H9 (cell line): ENCODE results near the gene CDKL4. TPM values are rescaled to one million over a fixed set of nuclear protein-coding genes. Genes with fewer than 3 reads are reported as not detected.
"Not testable (repeated sequence)": the region's sequence is repeated elsewhere in the genome, so short reads cannot be mapped to it uniquely, and the experiment has no call there.

Source experiments
- DNase-seq: peaks from one replicate; pipeline ENCODE4 v3.0.0-alpha.2; 2017
- H2AFZ ChIP-seq: one replicate; pipeline ENCODE4 v1.6.1; 2013; ENCODE audit warnings: mild to moderate bottlenecking, low read length, control low read depth, moderate library complexity
- H2AK5ac ChIP-seq: 2 replicates; pipeline ENCODE4 v1.6.1; 2013; ENCODE audit warnings: low read length, control low read depth, mixed read lengths; ENCODE audit not compliant: insufficient read length
- H2BK120ac ChIP-seq: one replicate; pipeline ENCODE4 v1.6.1; 2013; ENCODE audit warnings: low read depth, mild to moderate bottlenecking, low read length, control low read depth, inconsistent platforms; ENCODE audit not compliant: poor library complexity, severe bottlenecking
- H2BK12ac ChIP-seq: 2 replicates; pipeline ENCODE4 v1.6.1; 2013; ENCODE audit warnings: low read length, control low read depth, mixed read lengths, low read depth; ENCODE audit not compliant: insufficient read length
- H2BK15ac ChIP-seq: 2 replicates; pipeline ENCODE4 v1.6.1; 2013; ENCODE audit warnings: low read depth, low read length, control low read depth
- H2BK20ac ChIP-seq: one replicate; pipeline ENCODE4 v1.6.1; 2013; ENCODE audit warnings: low read depth, mild to moderate bottlenecking, low read length, control low read depth, inconsistent platforms; ENCODE audit not compliant: poor library complexity, severe bottlenecking
- H2BK5ac ChIP-seq: 2 replicates; pipeline ENCODE4 v1.6.1; 2013; ENCODE audit warnings: low read length, control low read depth, mixed read lengths; ENCODE audit not compliant: insufficient read length
- H3K14ac ChIP-seq: 2 replicates; pipeline ENCODE4 v1.6.1; 2013; ENCODE audit warnings: low read length, control low read depth; ENCODE audit not compliant: insufficient read depth
- H3K18ac ChIP-seq: 2 replicates; pipeline ENCODE4 v1.6.1; 2013; ENCODE audit warnings: low read depth, mild to moderate bottlenecking, mixed read lengths, low read length, control low read depth; ENCODE audit not compliant: insufficient read length
- H3K23ac ChIP-seq: 2 replicates; pipeline ENCODE4 v1.6.1; 2013; ENCODE audit warnings: low read length, control low read depth, mixed read lengths, low read depth; ENCODE audit not compliant: insufficient read length
- H3K23me2 ChIP-seq: 2 replicates; pipeline ENCODE4 v1.6.1; 2013; ENCODE audit warnings: low read depth, mild to moderate bottlenecking, mixed read lengths, low read length, control low read depth; ENCODE audit not compliant: insufficient read length, poor library complexity, severe bottlenecking
- H3K27ac ChIP-seq: 2 replicates; pipeline ENCODE4 v1.5.1; 2013; ENCODE audit warnings: low read length, control low read depth, mixed read lengths, low read depth; ENCODE audit not compliant: insufficient read length
- H3K27me3 ChIP-seq: 2 replicates; pipeline ENCODE4 v1.6.1; 2013; ENCODE audit warnings: low read length, control low read depth, inconsistent platforms; ENCODE audit not compliant: insufficient read depth
- H3K4ac ChIP-seq: 2 replicates; pipeline ENCODE4 v1.6.1; 2013; ENCODE audit warnings: low read depth, mild to moderate bottlenecking, control low read depth, inconsistent platforms, low read length, moderate library complexity
- H3K4me1 ChIP-seq: 2 replicates; pipeline ENCODE4 v1.6.1; 2013; ENCODE audit warnings: low read length, control low read depth, inconsistent platforms; ENCODE audit not compliant: insufficient read depth
- H3K4me2 ChIP-seq: 2 replicates; pipeline ENCODE4 v1.6.1; 2013; ENCODE audit warnings: low read length, control low read depth, mixed read lengths; ENCODE audit not compliant: insufficient read length, insufficient read depth
- H3K56ac ChIP-seq: 2 replicates; pipeline ENCODE4 v1.6.1; 2013; ENCODE audit warnings: low read depth, mild to moderate bottlenecking, mixed read lengths, low read length, control low read depth; ENCODE audit not compliant: insufficient read length
- H3K79me1 ChIP-seq: 2 replicates; pipeline ENCODE4 v1.6.1; 2013; ENCODE audit warnings: low read depth, mild to moderate bottlenecking, moderate library complexity, low read length, control low read depth, inconsistent platforms; ENCODE audit not compliant: insufficient read depth, poor library complexity, severe bottlenecking
- H3K79me2 ChIP-seq: 2 replicates; pipeline ENCODE4 v1.6.1; 2013; ENCODE audit warnings: low read length, control low read depth, inconsistent platforms; ENCODE audit not compliant: insufficient read depth
- H3K9ac ChIP-seq: 2 replicates; pipeline ENCODE4 v1.6.1; 2013; ENCODE audit warnings: low read length, control low read depth, mixed read lengths; ENCODE audit not compliant: insufficient read length; ENCODE audit errors: extremely low read depth
- H3K9me3 ChIP-seq: one replicate; pipeline ENCODE4 v1.6.1; 2013; ENCODE audit warnings: low read depth, low read length, inconsistent platforms; ENCODE audit not compliant: control insufficient read depth
- H3T11ph ChIP-seq: one replicate; pipeline ENCODE4 v1.6.1; 2013; ENCODE audit warnings: mild to moderate bottlenecking, low read length, control low read depth, inconsistent platforms
- H4K20me1 ChIP-seq: one replicate; pipeline ENCODE4 v1.6.1; 2013; ENCODE audit not compliant: control insufficient read depth, insufficient read length, insufficient read depth
- H4K5ac ChIP-seq: 2 replicates; pipeline ENCODE4 v1.6.1; 2013; ENCODE audit warnings: low read depth, mild to moderate bottlenecking, mixed read lengths, low read length, control low read depth; ENCODE audit not compliant: insufficient read length
- H4K8ac ChIP-seq: replicated peaks from 2 replicates; pipeline ENCODE4 v1.6.1; 2013; ENCODE audit warnings: low read length, control low read depth, mixed read lengths, low read depth; ENCODE audit not compliant: insufficient read length
- H4K91ac ChIP-seq: 2 replicates; pipeline ENCODE4 v1.6.1; 2013; ENCODE audit warnings: low read depth, mild to moderate bottlenecking, moderate library complexity, mixed read lengths, low read length, control low read depth; ENCODE audit not compliant: insufficient read length
- H3K27ac Mint-ChIP-seq, 3 experiments: 2 replicates in 2 of 3; 3 replicates in 1 of 3; pipeline ENCODE4 v1.8.0; 2020 to 2021; ENCODE audit warnings: mixed read lengths in 3 of 3, mild to moderate bottlenecking in 1 of 3, moderate library complexity in 1 of 3
- H3K27me3 Mint-ChIP-seq: 2 replicates; pipeline ENCODE4 v1.8.0; 2021; ENCODE audit warnings: low read depth, mild to moderate bottlenecking, moderate library complexity, mixed read lengths
- H3K36me3 Mint-ChIP-seq, 3 experiments: 2 replicates in 2 of 3; 3 replicates in 1 of 3; pipeline ENCODE4 v1.8.0; 2020 to 2021; ENCODE audit warnings: low read depth in 3 of 3, mixed read lengths in 3 of 3; ENCODE audit not compliant: insufficient read depth in 1 of 3
- H3K4me1 Mint-ChIP-seq, 2 experiments: 2 replicates each; pipeline ENCODE4 v1.8.0; 2020; ENCODE audit warnings: mixed read lengths in 2 of 2
- H3K4me3 Mint-ChIP-seq, 2 experiments: 2 replicates in 1 of 2; 3 replicates in 1 of 2; pipeline ENCODE4 v1.8.0; 2020 to 2021; ENCODE audit warnings: mild to moderate bottlenecking in 2 of 2, mixed read lengths in 2 of 2, moderate library complexity in 1 of 2
- H3K9me3 Mint-ChIP-seq, 2 experiments: 2 replicates in 1 of 2; 3 replicates in 1 of 2; pipeline ENCODE4 v1.8.0; 2020; ENCODE audit warnings: mild to moderate bottlenecking in 2 of 2, mixed read lengths in 2 of 2, moderate library complexity in 1 of 2
- CTCF ChIP-seq: fragments of 200-600 bp; sonication (generic); conservative IDR thresholded peaks from 3 replicates; pipeline ENCODE4 v1.8.0; 2021; ENCODE audit warnings: antibody characterized with exemption, mild to moderate bottlenecking
- WGBS: extraction: QIAGEN DNeasy Blood & Tissue Kit; methylation state at CpG from one replicate; pipeline ENCODE4 v1.1.7; 2013; ENCODE audit warnings: missing lambda C conversion rate, low lambda C conversion rate, mixed read lengths; ENCODE audit not compliant: insufficient read length; ENCODE audit errors: extremely low coverage; 5-methylcytosine and 5-hydroxymethylcytosine counted together
- total RNA-seq: library from RNA; stranded (reverse); gene quantifications from 2 replicates; pipeline ENCODE4 v1.2.1, GENCODE V29; 2021

Gene CDKL4
- total RNA-seq, 1 experiment from 2014 or later = not detected

- Histone ChIP-seq H2BK15ac (no peak overlapping the region), H4K8ac (no peak overlapping the region), H2BK12ac (no peak overlapping the region), H3K23me2 (no peaks in the 10 kb centered on the region), H3K79me2 (no peaks in the 10 kb centered on the region), H4K20me1 (no peaks in the 10 kb centered on the region), H3K79me1 (no peaks in the 10 kb centered on the region), H3K18ac (no peak overlapping the region), H3K9me3 (no peaks in the 10 kb centered on the region), H2BK5ac (no peak overlapping the region), H3K27ac (peak overlapping the region; percentile 65), H3T11ph (no peak overlapping the region), H3K4me2 (no peak overlapping the region), H3K23ac (no peak overlapping the region), H2AFZ (no peak overlapping the region), H4K91ac (no peak overlapping the region), H2AK5ac (no peak overlapping the region), H2BK120ac (no peak overlapping the region), H2BK20ac (no peak overlapping the region), H3K27me3 (no peaks in the 10 kb centered on the region), H3K14ac (no peak overlapping the region), H3K56ac (no peak overlapping the region), H3K4me1 (peaks cover 4% of the 10 kb centered on the region; the same call in 1 of the 2 replicates), H3K9ac (no peak overlapping the region), H4K5ac (no peak overlapping the region), H3K4ac (no peak overlapping the region)
- H3K36me3 Mint-ChIP-seq = peaks cover 4 to 18% (median 13%) of the 10 kb centered on the region in 3 experiments; a peak in 6 of 7 replicates
- peak overlapping the region in 2 of 3 experiments; percentile 73 to 90; a peak in 5 of 7 replicates for H3K27ac Mint-ChIP-seq
- no peak for TF ChIP-seq CTCF
- DNase-seq = peak; percentile 43
- no peaks in the 10 kb centered on the region for H3K27me3 Mint-ChIP-seq
- H3K9me3 Mint-ChIP-seq = peaks cover 11 to 15% of the 10 kb centered on the region in 2 experiments
- H3K4me3 Mint-ChIP-seq = peak overlapping the region; percentile 11 to 25; a peak in 2 of 5 replicates
- WGBS = no CpG with 5 or more reads among the region's 1 CpG
- peaks cover 22 to 24% of the 10 kb centered on the region in 2 experiments for H3K4me1 Mint-ChIP-seq
Measured at GRCh38 chr2:39202639-39203369, 41.0 kb downstream of the CDKL4 start.

- H3K27ac Mint-ChIP-seq, H3K27ac ChIP-seq, H2BK20ac ChIP-seq, H2BK120ac ChIP-seq, H2AK5ac ChIP-seq, H3K56ac ChIP-seq, H3K9me3 ChIP-seq, H3K9ac ChIP-seq, H3K23me2 ChIP-seq, H4K8ac ChIP-seq, H3K18ac ChIP-seq, H3K27me3 Mint-ChIP-seq, H3K4me1 Mint-ChIP-seq, H2BK15ac ChIP-seq, H3K4ac ChIP-seq, H3K27me3 ChIP-seq, H4K91ac ChIP-seq, H2AFZ ChIP-seq, H3K14ac ChIP-seq, H3K79me1 ChIP-seq, H3K23ac ChIP-seq, H3K79me2 ChIP-seq, H3T11ph ChIP-seq, DNase-seq, H2BK5ac ChIP-seq, H3K4me1 ChIP-seq, H4K20me1 ChIP-seq, H3K4me3 Mint-ChIP-seq, H4K5ac ChIP-seq, H3K4me2 ChIP-seq, H2BK12ac ChIP-seq: not testable (repeated sequence)
- H3K36me3 Mint-ChIP-seq = peaks cover 8 to 24% (median 13%) of the 10 kb centered on the region in 3 experiments; a peak in 6 of 7 replicates
- peaks cover 15% of the 10 kb centered on the region in 2 experiments for H3K9me3 Mint-ChIP-seq
- WGBS = no CpG with 5 or more reads among the region's 2 CpGs
Measured at GRCh38 chr2:39197003-39197402, 46.8 kb downstream of the CDKL4 start.
